ENCODE measurements around the gene UBAC1. TPM values are rescaled to one million over a fixed set of nuclear protein-coding genes. Genes with fewer than 3 reads are reported as not detected.

Gene UBAC1
- polyA plus RNA-seq, 1 donor from 2014 or later, result 92.3 TPM

DNA sequence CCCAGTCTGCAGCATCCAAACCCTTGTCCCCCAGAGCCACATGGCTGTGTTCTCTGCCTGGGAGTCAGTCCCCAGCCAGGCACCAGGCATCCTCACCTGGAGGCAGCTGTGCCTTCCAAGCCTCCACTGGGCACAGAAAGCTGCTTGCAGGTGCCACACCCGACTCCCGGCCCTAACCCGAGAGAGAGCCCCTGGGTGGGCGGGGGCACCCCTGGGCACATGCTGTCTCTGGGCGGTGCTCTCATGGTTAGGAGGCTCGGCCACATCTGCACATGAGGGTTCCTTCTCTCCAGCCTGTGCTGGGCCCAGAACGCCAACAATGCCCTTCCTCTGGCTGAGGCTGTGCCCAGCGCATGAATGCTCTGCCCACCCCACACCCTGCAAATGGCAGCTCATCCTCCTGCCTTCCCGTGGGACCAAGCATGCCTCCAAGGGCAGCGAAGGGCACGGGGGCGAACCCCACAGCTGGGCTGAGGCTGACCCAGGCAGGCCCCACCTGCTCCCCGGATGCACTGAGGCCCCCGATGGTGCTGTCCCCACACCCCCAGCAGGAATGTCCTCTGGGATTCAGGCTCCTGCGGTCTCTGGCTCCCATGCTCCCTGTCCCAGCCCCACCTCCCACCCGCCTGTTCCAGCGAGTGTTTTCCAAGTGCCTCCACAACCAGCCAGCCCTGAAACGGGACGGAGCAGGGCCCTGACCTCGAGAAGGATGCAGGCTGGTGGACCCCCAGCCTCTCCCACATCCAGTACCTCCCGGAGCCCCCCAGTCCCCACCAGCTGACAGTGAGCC lies 31.3 kb downstream of the UBAC1 start:
- no peak overlapping the region for H3K9ac ChIP-seq (ENCODE audit: low read length)
- no peaks in the 10 kb centered on the region for H3K36me3 ChIP-seq (ENCODE audit: insufficient read depth, low read length)
- no peaks in the 10 kb centered on the region for H4K20me1 ChIP-seq (ENCODE audit: insufficient read depth)
- H2AFZ ChIP-seq (ENCODE audit: low read depth, low read length), result no peak overlapping the region
- H3K4me3 ChIP-seq (ENCODE audit: low read length), result no peak overlapping the region
- H3K79me2 ChIP-seq (replicated peaks; ENCODE audit: insufficient read depth, low read length), result no peaks in the 10 kb centered on the region
- H3K4me2 ChIP-seq (ENCODE audit: low read length), result no peak overlapping the region
- no peaks in the 10 kb centered on the region for H3K9me3 ChIP-seq (ENCODE audit: low read length)
- H3K27me3 ChIP-seq (ENCODE audit: insufficient read depth, low read depth, low read length), result no peaks in the 10 kb centered on the region
- TF ChIP-seq, protein P1, sequence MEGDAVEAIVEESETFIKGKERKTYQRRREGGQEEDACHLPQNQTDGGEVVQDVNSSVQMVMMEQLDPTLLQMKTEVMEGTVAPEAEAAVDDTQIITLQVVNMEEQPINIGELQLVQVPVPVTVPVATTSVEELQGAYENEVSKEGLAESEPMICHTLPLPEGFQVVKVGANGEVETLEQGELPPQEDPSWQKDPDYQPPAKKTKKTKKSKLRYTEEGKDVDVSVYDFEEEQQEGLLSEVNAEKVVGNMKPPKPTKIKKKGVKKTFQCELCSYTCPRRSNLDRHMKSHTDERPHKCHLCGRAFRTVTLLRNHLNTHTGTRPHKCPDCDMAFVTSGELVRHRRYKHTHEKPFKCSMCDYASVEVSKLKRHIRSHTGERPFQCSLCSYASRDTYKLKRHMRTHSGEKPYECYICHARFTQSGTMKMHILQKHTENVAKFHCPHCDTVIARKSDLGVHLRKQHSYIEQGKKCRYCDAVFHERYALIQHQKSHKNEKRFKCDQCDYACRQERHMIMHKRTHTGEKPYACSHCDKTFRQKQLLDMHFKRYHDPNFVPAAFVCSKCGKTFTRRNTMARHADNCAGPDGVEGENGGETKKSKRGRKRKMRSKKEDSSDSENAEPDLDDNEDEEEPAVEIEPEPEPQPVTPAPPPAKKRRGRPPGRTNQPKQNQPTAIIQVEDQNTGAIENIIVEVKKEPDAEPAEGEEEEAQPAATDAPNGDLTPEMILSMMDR (IDR thresholded peaks at IDR 0.05; ENCODE audit: poor library complexity, severe bottlenecking), result no peak
- no peak for TF ChIP-seq RAD21 (conservative IDR thresholded peaks at IDR 0.05)
- TF ChIP-seq EZH2 (IDR thresholded peaks at IDR 0.05; ENCODE audit: borderline replicate concordance, insufficient read depth, low read length, poor library complexity, severe bottlenecking), result no peak
- TF ChIP-seq POLR2AphosphoS5 (IDR thresholded peaks at IDR 0.05), result no peak
- no peak for TF ChIP-seq MXI1 (conservative IDR thresholded peaks at IDR 0.05; ENCODE audit: poor library complexity, severe bottlenecking)
- no peak for TF ChIP-seq TAF1 (IDR thresholded peaks at IDR 0.05; ENCODE audit: low read depth)
- TF ChIP-seq EP300 (conservative IDR thresholded peaks at IDR 0.05; ENCODE audit: poor library complexity, severe bottlenecking), result no peak
- TF ChIP-seq SMC3 (conservative IDR thresholded peaks at IDR 0.05; ENCODE audit: poor library complexity), result no peak
- TF ChIP-seq, protein P2, sequence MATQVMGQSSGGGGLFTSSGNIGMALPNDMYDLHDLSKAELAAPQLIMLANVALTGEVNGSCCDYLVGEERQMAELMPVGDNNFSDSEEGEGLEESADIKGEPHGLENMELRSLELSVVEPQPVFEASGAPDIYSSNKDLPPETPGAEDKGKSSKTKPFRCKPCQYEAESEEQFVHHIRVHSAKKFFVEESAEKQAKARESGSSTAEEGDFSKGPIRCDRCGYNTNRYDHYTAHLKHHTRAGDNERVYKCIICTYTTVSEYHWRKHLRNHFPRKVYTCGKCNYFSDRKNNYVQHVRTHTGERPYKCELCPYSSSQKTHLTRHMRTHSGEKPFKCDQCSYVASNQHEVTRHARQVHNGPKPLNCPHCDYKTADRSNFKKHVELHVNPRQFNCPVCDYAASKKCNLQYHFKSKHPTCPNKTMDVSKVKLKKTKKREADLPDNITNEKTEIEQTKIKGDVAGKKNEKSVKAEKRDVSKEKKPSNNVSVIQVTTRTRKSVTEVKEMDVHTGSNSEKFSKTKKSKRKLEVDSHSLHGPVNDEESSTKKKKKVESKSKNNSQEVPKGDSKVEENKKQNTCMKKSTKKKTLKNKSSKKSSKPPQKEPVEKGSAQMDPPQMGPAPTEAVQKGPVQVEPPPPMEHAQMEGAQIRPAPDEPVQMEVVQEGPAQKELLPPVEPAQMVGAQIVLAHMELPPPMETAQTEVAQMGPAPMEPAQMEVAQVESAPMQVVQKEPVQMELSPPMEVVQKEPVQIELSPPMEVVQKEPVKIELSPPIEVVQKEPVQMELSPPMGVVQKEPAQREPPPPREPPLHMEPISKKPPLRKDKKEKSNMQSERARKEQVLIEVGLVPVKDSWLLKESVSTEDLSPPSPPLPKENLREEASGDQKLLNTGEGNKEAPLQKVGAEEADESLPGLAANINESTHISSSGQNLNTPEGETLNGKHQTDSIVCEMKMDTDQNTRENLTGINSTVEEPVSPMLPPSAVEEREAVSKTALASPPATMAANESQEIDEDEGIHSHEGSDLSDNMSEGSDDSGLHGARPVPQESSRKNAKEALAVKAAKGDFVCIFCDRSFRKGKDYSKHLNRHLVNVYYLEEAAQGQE (IDR thresholded peaks at IDR 0.05; ENCODE audit: borderline replicate concordance), result no peak
- H3K27ac ChIP-seq (ENCODE audit: low read length), result no peak overlapping the region
- no peaks in the 10 kb centered on the region for H3F3A ChIP-seq (ENCODE audit: insufficient read depth, low read length, poor library complexity, severe bottlenecking)
- H3K9me2 ChIP-seq (ENCODE audit: insufficient read depth, low read length), result no peaks in the 10 kb centered on the region

DNA sequence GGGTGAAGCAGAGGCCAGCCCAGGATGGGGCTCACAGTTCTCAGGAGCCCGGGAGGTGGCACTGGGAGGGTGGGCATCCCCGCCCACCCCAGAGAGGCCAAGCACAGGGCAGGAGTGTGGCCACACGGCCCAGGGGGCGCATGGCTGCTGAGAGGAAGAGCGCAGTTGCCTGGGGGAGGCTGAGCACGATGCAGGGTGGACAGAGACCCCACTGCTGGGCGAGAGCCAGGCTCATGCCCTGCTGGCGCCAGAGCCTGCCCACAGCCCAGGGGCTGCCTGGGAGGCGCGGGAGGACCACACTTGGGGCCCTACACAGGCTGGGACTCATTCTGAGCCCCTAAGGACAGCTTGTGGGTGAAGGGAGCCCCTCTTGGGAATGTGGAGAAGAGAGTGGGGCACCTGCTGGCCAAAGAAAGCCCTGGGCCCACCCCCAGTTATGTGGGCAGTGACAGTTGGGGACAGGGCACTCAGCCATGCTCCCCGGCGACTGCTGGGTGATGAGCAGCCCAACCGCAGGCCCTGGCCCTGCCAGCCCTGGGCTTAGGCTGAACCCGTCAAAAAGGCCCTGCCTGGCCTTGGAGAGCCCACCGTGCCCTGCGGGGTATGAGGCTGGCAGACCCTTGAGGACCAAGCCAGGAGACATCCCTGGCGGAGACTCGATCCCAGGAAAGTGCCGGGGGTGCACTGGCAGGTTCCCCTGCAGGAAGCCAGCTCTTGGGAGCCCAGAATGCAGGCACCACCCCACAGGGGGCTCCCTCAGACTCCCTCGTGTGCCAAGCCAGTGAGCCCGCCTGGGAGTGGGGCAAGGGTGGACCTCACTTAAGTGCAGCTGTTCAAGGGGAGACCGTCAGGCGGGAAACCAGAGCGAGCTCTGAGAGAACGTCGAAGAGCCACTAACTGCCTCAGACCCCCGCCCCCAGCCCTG lies 32.2 kb downstream of the UBAC1 start:
- H3K4me2 ChIP-seq (ENCODE audit: low read length), result no peak overlapping the region
- no peaks in the 10 kb centered on the region for H4K20me1 ChIP-seq (ENCODE audit: insufficient read depth)
- no peaks in the 10 kb centered on the region for H3K9me2 ChIP-seq (ENCODE audit: insufficient read depth, low read length)
- H3K36me3 ChIP-seq (ENCODE audit: insufficient read depth, low read length), result no peaks in the 10 kb centered on the region
- no peaks in the 10 kb centered on the region for H3F3A ChIP-seq (ENCODE audit: insufficient read depth, low read length, poor library complexity, severe bottlenecking)
- H3K27me3 ChIP-seq (ENCODE audit: insufficient read depth, low read depth, low read length), result no peaks in the 10 kb centered on the region
- no peak overlapping the region for H3K4me3 ChIP-seq (ENCODE audit: low read length)
- H3K9ac ChIP-seq (ENCODE audit: low read length), result no peak overlapping the region
- no peaks in the 10 kb centered on the region for H3K79me2 ChIP-seq (replicated peaks; ENCODE audit: insufficient read depth, low read length)
- H3K27ac ChIP-seq (ENCODE audit: low read length), result no peak overlapping the region
- H2AFZ ChIP-seq (ENCODE audit: low read depth, low read length), result no peak overlapping the region
- no peaks in the 10 kb centered on the region for H3K9me3 ChIP-seq (ENCODE audit: low read length)
- TF ChIP-seq POLR2AphosphoS5 (IDR thresholded peaks at IDR 0.05) (no peak), RAD21 (conservative IDR thresholded peaks at IDR 0.05) (no peak), MXI1 (conservative IDR thresholded peaks at IDR 0.05; ENCODE audit: poor library complexity, severe bottlenecking) (no peak), TAF1 (IDR thresholded peaks at IDR 0.05; ENCODE audit: low read depth) (no peak), EP300 (conservative IDR thresholded peaks at IDR 0.05; ENCODE audit: poor library complexity, severe bottlenecking) (no peak)
- TF ChIP-seq, protein P1 (IDR thresholded peaks at IDR 0.05; ENCODE audit: poor library complexity, severe bottlenecking), result no peak
- TF ChIP-seq, protein P2 (IDR thresholded peaks at IDR 0.05; ENCODE audit: borderline replicate concordance), result no peak
